H9 (cell line): ENCODE measurements around the gene HOXC6. TPM values are rescaled to one million over a fixed set of nuclear protein-coding genes. Genes with fewer than 3 reads are reported as not detected.

ENCODE experiments used
- DNase-seq: peaks from one replicate; pipeline ENCODE4 v3.0.0-alpha.2; 2017
- H2AFZ ChIP-seq: one replicate; pipeline ENCODE4 v1.6.1; 2013; ENCODE audit warnings: mild to moderate bottlenecking, low read length, control low read depth, moderate library complexity
- H2AK5ac ChIP-seq: 2 replicates; pipeline ENCODE4 v1.6.1; 2013; ENCODE audit warnings: low read length, control low read depth, mixed read lengths; ENCODE audit not compliant: insufficient read length
- H2BK120ac ChIP-seq: one replicate; pipeline ENCODE4 v1.6.1; 2013; ENCODE audit warnings: low read depth, mild to moderate bottlenecking, low read length, control low read depth, inconsistent platforms; ENCODE audit not compliant: poor library complexity, severe bottlenecking
- H2BK12ac ChIP-seq: 2 replicates; pipeline ENCODE4 v1.6.1; 2013; ENCODE audit warnings: low read length, control low read depth, mixed read lengths, low read depth; ENCODE audit not compliant: insufficient read length
- H2BK15ac ChIP-seq: 2 replicates; pipeline ENCODE4 v1.6.1; 2013; ENCODE audit warnings: low read depth, low read length, control low read depth
- H2BK20ac ChIP-seq: one replicate; pipeline ENCODE4 v1.6.1; 2013; ENCODE audit warnings: low read depth, mild to moderate bottlenecking, low read length, control low read depth, inconsistent platforms; ENCODE audit not compliant: poor library complexity, severe bottlenecking
- H2BK5ac ChIP-seq: 2 replicates; pipeline ENCODE4 v1.6.1; 2013; ENCODE audit warnings: low read length, control low read depth, mixed read lengths; ENCODE audit not compliant: insufficient read length
- H3K14ac ChIP-seq: 2 replicates; pipeline ENCODE4 v1.6.1; 2013; ENCODE audit warnings: low read length, control low read depth; ENCODE audit not compliant: insufficient read depth
- H3K18ac ChIP-seq: 2 replicates; pipeline ENCODE4 v1.6.1; 2013; ENCODE audit warnings: low read depth, mild to moderate bottlenecking, mixed read lengths, low read length, control low read depth; ENCODE audit not compliant: insufficient read length
- H3K23ac ChIP-seq: 2 replicates; pipeline ENCODE4 v1.6.1; 2013; ENCODE audit warnings: low read length, control low read depth, mixed read lengths, low read depth; ENCODE audit not compliant: insufficient read length
- H3K23me2 ChIP-seq: 2 replicates; pipeline ENCODE4 v1.6.1; 2013; ENCODE audit warnings: low read depth, mild to moderate bottlenecking, mixed read lengths, low read length, control low read depth; ENCODE audit not compliant: insufficient read length, poor library complexity, severe bottlenecking
- H3K27ac ChIP-seq: 2 replicates; pipeline ENCODE4 v1.5.1; 2013; ENCODE audit warnings: low read length, control low read depth, mixed read lengths, low read depth; ENCODE audit not compliant: insufficient read length
- H3K27me3 ChIP-seq: 2 replicates; pipeline ENCODE4 v1.6.1; 2013; ENCODE audit warnings: low read length, control low read depth, inconsistent platforms; ENCODE audit not compliant: insufficient read depth
- H3K4ac ChIP-seq: 2 replicates; pipeline ENCODE4 v1.6.1; 2013; ENCODE audit warnings: low read depth, mild to moderate bottlenecking, control low read depth, inconsistent platforms, low read length, moderate library complexity
- H3K4me1 ChIP-seq: 2 replicates; pipeline ENCODE4 v1.6.1; 2013; ENCODE audit warnings: low read length, control low read depth, inconsistent platforms; ENCODE audit not compliant: insufficient read depth
- H3K4me2 ChIP-seq: 2 replicates; pipeline ENCODE4 v1.6.1; 2013; ENCODE audit warnings: low read length, control low read depth, mixed read lengths; ENCODE audit not compliant: insufficient read length, insufficient read depth
- H3K56ac ChIP-seq: 2 replicates; pipeline ENCODE4 v1.6.1; 2013; ENCODE audit warnings: low read depth, mild to moderate bottlenecking, mixed read lengths, low read length, control low read depth; ENCODE audit not compliant: insufficient read length
- H3K79me1 ChIP-seq: 2 replicates; pipeline ENCODE4 v1.6.1; 2013; ENCODE audit warnings: low read depth, mild to moderate bottlenecking, moderate library complexity, low read length, control low read depth, inconsistent platforms; ENCODE audit not compliant: insufficient read depth, poor library complexity, severe bottlenecking
- H3K79me2 ChIP-seq: 2 replicates; pipeline ENCODE4 v1.6.1; 2013; ENCODE audit warnings: low read length, control low read depth, inconsistent platforms; ENCODE audit not compliant: insufficient read depth
- H3K9ac ChIP-seq: 2 replicates; pipeline ENCODE4 v1.6.1; 2013; ENCODE audit warnings: low read length, control low read depth, mixed read lengths; ENCODE audit not compliant: insufficient read length; ENCODE audit errors: extremely low read depth
- H3K9me3 ChIP-seq: one replicate; pipeline ENCODE4 v1.6.1; 2013; ENCODE audit warnings: low read depth, low read length, inconsistent platforms; ENCODE audit not compliant: control insufficient read depth
- H3T11ph ChIP-seq: one replicate; pipeline ENCODE4 v1.6.1; 2013; ENCODE audit warnings: mild to moderate bottlenecking, low read length, control low read depth, inconsistent platforms
- H4K20me1 ChIP-seq: one replicate; pipeline ENCODE4 v1.6.1; 2013; ENCODE audit not compliant: control insufficient read depth, insufficient read length, insufficient read depth
- H4K5ac ChIP-seq: 2 replicates; pipeline ENCODE4 v1.6.1; 2013; ENCODE audit warnings: low read depth, mild to moderate bottlenecking, mixed read lengths, low read length, control low read depth; ENCODE audit not compliant: insufficient read length
- H4K8ac ChIP-seq: replicated peaks from 2 replicates; pipeline ENCODE4 v1.6.1; 2013; ENCODE audit warnings: low read length, control low read depth, mixed read lengths, low read depth; ENCODE audit not compliant: insufficient read length
- H4K91ac ChIP-seq: 2 replicates; pipeline ENCODE4 v1.6.1; 2013; ENCODE audit warnings: low read depth, mild to moderate bottlenecking, moderate library complexity, mixed read lengths, low read length, control low read depth; ENCODE audit not compliant: insufficient read length
- H3K27ac Mint-ChIP-seq, 3 experiments: 2 replicates in 2 of 3; 3 replicates in 1 of 3; pipeline ENCODE4 v1.8.0; 2020 to 2021; ENCODE audit warnings: mixed read lengths in 3 of 3, mild to moderate bottlenecking in 1 of 3, moderate library complexity in 1 of 3
- H3K27me3 Mint-ChIP-seq: 2 replicates; pipeline ENCODE4 v1.8.0; 2021; ENCODE audit warnings: low read depth, mild to moderate bottlenecking, moderate library complexity, mixed read lengths
- H3K36me3 Mint-ChIP-seq, 3 experiments: 2 replicates in 2 of 3; 3 replicates in 1 of 3; pipeline ENCODE4 v1.8.0; 2020 to 2021; ENCODE audit warnings: low read depth in 3 of 3, mixed read lengths in 3 of 3; ENCODE audit not compliant: insufficient read depth in 1 of 3
- H3K4me1 Mint-ChIP-seq, 2 experiments: 2 replicates each; pipeline ENCODE4 v1.8.0; 2020; ENCODE audit warnings: mixed read lengths in 2 of 2
- H3K4me3 Mint-ChIP-seq, 2 experiments: 2 replicates in 1 of 2; 3 replicates in 1 of 2; pipeline ENCODE4 v1.8.0; 2020 to 2021; ENCODE audit warnings: mild to moderate bottlenecking in 2 of 2, mixed read lengths in 2 of 2, moderate library complexity in 1 of 2
- H3K9me3 Mint-ChIP-seq, 2 experiments: 2 replicates in 1 of 2; 3 replicates in 1 of 2; pipeline ENCODE4 v1.8.0; 2020; ENCODE audit warnings: mild to moderate bottlenecking in 2 of 2, mixed read lengths in 2 of 2, moderate library complexity in 1 of 2
- CTCF ChIP-seq: fragments of 200-600 bp; sonication (generic); conservative IDR thresholded peaks from 3 replicates; pipeline ENCODE4 v1.8.0; 2021; ENCODE audit warnings: antibody characterized with exemption, mild to moderate bottlenecking
- WGBS: extraction: QIAGEN DNeasy Blood & Tissue Kit; methylation state at CpG from one replicate; pipeline ENCODE4 v1.1.7; 2013; ENCODE audit warnings: missing lambda C conversion rate, low lambda C conversion rate, mixed read lengths; ENCODE audit not compliant: insufficient read length; ENCODE audit errors: extremely low coverage; 5-methylcytosine and 5-hydroxymethylcytosine counted together
- total RNA-seq: library from RNA; stranded (reverse); gene quantifications from 2 replicates; pipeline ENCODE4 v1.2.1, GENCODE V29; 2021

The HOXC6 gene
- total RNA-seq, 1 experiment from 2014 or later = not detected

- peaks cover 3 to 19% of the 10 kb centered on the region in 2 experiments for H3K4me1 Mint-ChIP-seq
- Histone ChIP-seq H3T11ph (no peak overlapping the region), H3K23ac (no peak overlapping the region), H2AK5ac (no peak overlapping the region), H2BK20ac (no peak overlapping the region), H3K9me3 (no peaks in the 10 kb centered on the region), H3K79me2 (no peaks in the 10 kb centered on the region), H3K27ac (no peak overlapping the region), H2BK12ac (no peak overlapping the region), H4K20me1 (no peaks in the 10 kb centered on the region), H4K8ac (no peak overlapping the region), H2AFZ (no peak overlapping the region), H3K18ac (no peak overlapping the region), H3K56ac (no peak overlapping the region), H3K79me1 (no peaks in the 10 kb centered on the region), H3K4me2 (no peak overlapping the region), H3K14ac (no peak overlapping the region), H2BK5ac (no peak overlapping the region), H3K27me3 (peaks cover 99% of the 10 kb centered on the region), H3K4me1 (no peaks in the 10 kb centered on the region), H3K23me2 (no peaks in the 10 kb centered on the region), H2BK120ac (no peak overlapping the region), H3K4ac (no peak overlapping the region), H2BK15ac (no peak overlapping the region), H4K5ac (no peak overlapping the region), H3K9ac (no peak overlapping the region), H4K91ac (no peak overlapping the region)
- no peak for DNase-seq
- no peak overlapping the region for H3K27ac Mint-ChIP-seq
- peaks cover 2 to 13% of the 10 kb centered on the region in 2 experiments; a peak in 3 of 5 replicates for H3K9me3 Mint-ChIP-seq
- TF ChIP-seq CTCF = no peak
- H3K4me3 Mint-ChIP-seq = no peak overlapping the region
- H3K27me3 Mint-ChIP-seq = peaks cover 100% of the 10 kb centered on the region
- no peaks in the 10 kb centered on the region for H3K36me3 Mint-ChIP-seq
- no CpG with 5 or more reads among the region's 16 CpGs for WGBS
These were observed 17.8 kb downstream of the HOXC6 start for GRCh38 chr12:54045868-54046521.
